Measurements from ENCODE around the gene PMIS2. TPM values are rescaled to one million over a fixed set of nuclear protein-coding genes. Genes with fewer than 3 reads are reported as not detected.
A peak's percentile ranks its signal among the peaks of the same experiment; 100 is the strongest.
"Not testable (repeated sequence)": the region's sequence is repeated elsewhere in the genome, so short reads cannot be mapped to it uniquely, and the experiment has no call there.

The PMIS2 gene
- total RNA-seq, 5 donors from 2014 or later (not counting 1 experiment from before 2014, with no cell fraction given), result not detected

- peaks cover 0 to 16% of the 10 kb centered on the region in 2 experiments for H3K27me3 ChIP-seq (replicated peaks in 1 of 2; ENCODE audit: control insufficient read depth in 2 of 2, extremely low read depth in 1 of 2, insufficient read depth in 2 of 2, low read length in 1 of 2)
- not testable (repeated sequence) for H3K9me3 ChIP-seq; H3K36me3 Mint-ChIP-seq; H3K36me3 ChIP-seq (ENCODE audit: control insufficient read depth in 2 of 2, extremely low read depth in 1 of 2, insufficient read depth in 1 of 2, low read length in 1 of 2); H3K27me3 Mint-ChIP-seq; H3K4me3 ChIP-seq (ENCODE audit: control insufficient read depth in 1 of 2, extremely low read depth in 1 of 2, low read length in 1 of 2); ATAC-seq (replicated peaks in 1 of 4); H3K4me1 ChIP-seq (ENCODE audit: control insufficient read depth in 1 of 2, extremely low read depth in 1 of 2, insufficient read depth in 2 of 2, low read length in 2 of 2); H3K9me3 Mint-ChIP-seq; DNase-seq; H3K4me1 Mint-ChIP-seq; H3K27ac Mint-ChIP-seq; H3K4me3 Mint-ChIP-seq; H3K27ac ChIP-seq (ENCODE audit: low read length)
- CTCF ChIA-PET, result interaction anchor here (0.7 to 1.3 kb wide), 2 partner anchors 13 to 39 kb away, joined by 3 to 4 read pairs; no protein-coding TSS in a partner anchor
- POLR2A ChIA-PET, result interaction anchor here in 1 of 2 donors (0.6 kb wide), 1 partner anchor 67 kb away, joined by 11 read pairs; no protein-coding TSS in a partner anchor
- 20% methylated on average over 1 of the region's 3 CpGs for whole genome bisulfite sequencing (ENCODE audit: insufficient coverage)
Measured at GRCh38 chr19:35595026-35595425, 9.1 kb downstream of the PMIS2 start.

DNA sequence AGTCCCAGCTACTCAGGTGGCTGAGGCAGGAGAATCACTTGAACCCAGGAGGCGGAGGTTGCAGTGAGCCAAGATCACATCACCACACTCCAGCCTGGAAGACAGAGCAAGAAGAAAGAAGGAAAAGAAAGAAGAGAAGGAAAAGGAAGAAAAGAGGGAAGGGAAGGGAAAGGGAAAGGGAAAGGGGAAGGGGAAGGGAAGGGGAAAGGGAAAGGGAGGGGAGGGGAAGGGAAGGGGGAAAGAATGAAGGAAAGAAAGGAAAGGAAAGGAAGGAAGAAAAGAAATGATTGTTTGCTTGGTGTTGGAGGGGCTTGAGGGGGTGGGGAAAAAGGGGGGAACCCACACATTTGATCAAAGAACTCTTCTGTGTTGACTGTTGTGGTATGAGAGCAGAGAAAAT, 10.0 kb downstream of the PMIS2 start:
- Mint-ChIP-seq H3K27ac (no peak overlapping the region), H3K9me3 (no peaks in the 10 kb centered on the region), H3K4me3 (no peak overlapping the region), H3K36me3 (no peaks in the 10 kb centered on the region), H3K4me1 (peaks cover 0 to 2% (median 0%) of the 10 kb centered on the region in 3 donors), H3K27me3 (peaks cover 3 to 6% of the 10 kb centered on the region in 2 donors)
- ATAC-seq (replicated peaks in 1 of 4), result no peak
- DNase-seq, result no peak
- Histone ChIP-seq H3K4me1 (ENCODE audit: control insufficient read depth in 1 of 2, extremely low read depth in 1 of 2, insufficient read depth in 2 of 2, low read length in 2 of 2) (no peaks in the 10 kb centered on the region), H3K4me3 (ENCODE audit: control insufficient read depth in 1 of 2, extremely low read depth in 1 of 2, low read length in 1 of 2) (no peak overlapping the region), H3K9me3 (no peaks in the 10 kb centered on the region), H3K36me3 (ENCODE audit: control insufficient read depth in 2 of 2, extremely low read depth in 1 of 2, insufficient read depth in 1 of 2, low read length in 1 of 2) (no peaks in the 10 kb centered on the region), H3K27ac (ENCODE audit: low read length) (no peak overlapping the region), H3K27me3 (replicated peaks in 1 of 2; ENCODE audit: control insufficient read depth in 2 of 2, extremely low read depth in 1 of 2, insufficient read depth in 2 of 2, low read length in 1 of 2) (peaks cover 0 to 16% of the 10 kb centered on the region in 2 experiments)
- POLR2A ChIA-PET, result no interaction called here
- CTCF ChIA-PET, result no interaction called here
- no CpG with 5 or more reads among the region's 1 CpG for WGBS (ENCODE audit: insufficient coverage)

GRCh38 chr19:35596366-35596999, 10.5 kb downstream of the PMIS2 start:
- H3K27me3 ChIP-seq (replicated peaks in 1 of 2; ENCODE audit: control insufficient read depth in 2 of 2, extremely low read depth in 1 of 2, insufficient read depth in 2 of 2, low read length in 1 of 2), result peaks cover 0 to 16% of the 10 kb centered on the region in 2 experiments
- no peaks in the 10 kb centered on the region for H3K9me3 ChIP-seq
- Mint-ChIP-seq H3K27me3 (peaks cover 5 to 6% of the 10 kb centered on the region in 2 donors), H3K36me3 (no peaks in the 10 kb centered on the region), H3K4me3 (no peak overlapping the region), H3K9me3 (no peaks in the 10 kb centered on the region), H3K27ac (no peak overlapping the region), H3K4me1 (peaks cover 0 to 2% (median 0%) of the 10 kb centered on the region in 3 donors)
- WGBS (ENCODE audit: insufficient coverage), result 33% methylated on average over 1 of the region's 4 CpGs
- POLR2A ChIA-PET, result no interaction called here
- CTCF ChIA-PET, result no interaction called here
- no peaks in the 10 kb centered on the region for H3K36me3 ChIP-seq (ENCODE audit: control insufficient read depth in 2 of 2, extremely low read depth in 1 of 2, insufficient read depth in 1 of 2, low read length in 1 of 2)
- H3K27ac ChIP-seq (ENCODE audit: low read length), result no peak overlapping the region
- DNase-seq (no peak), ATAC-seq (replicated peaks in 1 of 4) (peak in 1 of 4 experiments; percentile 56)
- H3K4me3 ChIP-seq (ENCODE audit: control insufficient read depth in 1 of 2, extremely low read depth in 1 of 2, low read length in 1 of 2), result no peak overlapping the region
- no peaks in the 10 kb centered on the region for H3K4me1 ChIP-seq (ENCODE audit: control insufficient read depth in 1 of 2, extremely low read depth in 1 of 2, insufficient read depth in 2 of 2, low read length in 2 of 2)

- no CpG with 5 or more reads among the region's 3 CpGs for WGBS (ENCODE audit: insufficient coverage)
- H3K27me3 ChIP-seq (replicated peaks in 1 of 2; ENCODE audit: control insufficient read depth in 2 of 2, extremely low read depth in 1 of 2, insufficient read depth in 2 of 2, low read length in 1 of 2), result peaks cover 0 to 1% of the 10 kb centered on the region in 2 experiments
- Mint-ChIP-seq H3K9me3 (no peaks in the 10 kb centered on the region), H3K4me1 (no peaks in the 10 kb centered on the region), H3K36me3 (no peaks in the 10 kb centered on the region), H3K4me3 (no peak overlapping the region), H3K27me3 (peaks cover 0 to 5% of the 10 kb centered on the region in 2 donors), H3K27ac (no peak overlapping the region)
- no peaks in the 10 kb centered on the region for H3K36me3 ChIP-seq (ENCODE audit: control insufficient read depth in 2 of 2, extremely low read depth in 1 of 2, insufficient read depth in 1 of 2, low read length in 1 of 2)
- DNase-seq (no peak), ATAC-seq (replicated peaks in 1 of 4) (no peak)
- CTCF ChIA-PET, result no interaction called here
- H3K9me3 ChIP-seq, result no peaks in the 10 kb centered on the region
- POLR2A ChIA-PET, result no interaction called here
- no peak overlapping the region for H3K4me3 ChIP-seq (ENCODE audit: control insufficient read depth in 1 of 2, extremely low read depth in 1 of 2, low read length in 1 of 2)
- H3K27ac ChIP-seq (ENCODE audit: low read length), result no peak overlapping the region
- H3K4me1 ChIP-seq (ENCODE audit: control insufficient read depth in 1 of 2, extremely low read depth in 1 of 2, insufficient read depth in 2 of 2, low read length in 2 of 2), result no peaks in the 10 kb centered on the region
Measured at GRCh38 chr19:35601971-35602370, 16.0 kb downstream of the PMIS2 start.

GRCh38 chr19:35604436-35604835, 18.5 kb downstream of the PMIS2 start:
- H3K4me3 Mint-ChIP-seq; H3K9me3 Mint-ChIP-seq; H3K27ac ChIP-seq (ENCODE audit: low read length); POLR2A ChIA-PET; CTCF ChIA-PET; H3K27ac Mint-ChIP-seq; H3K27me3 ChIP-seq (replicated peaks in 1 of 2; ENCODE audit: control insufficient read depth in 2 of 2, extremely low read depth in 1 of 2, insufficient read depth in 2 of 2, low read length in 1 of 2); H3K36me3 ChIP-seq (ENCODE audit: control insufficient read depth in 2 of 2, extremely low read depth in 1 of 2, insufficient read depth in 1 of 2, low read length in 1 of 2); H3K4me1 ChIP-seq (ENCODE audit: control insufficient read depth in 1 of 2, extremely low read depth in 1 of 2, insufficient read depth in 2 of 2, low read length in 2 of 2); H3K4me3 ChIP-seq (ENCODE audit: control insufficient read depth in 1 of 2, extremely low read depth in 1 of 2, low read length in 1 of 2); H3K9me3 ChIP-seq; H3K36me3 Mint-ChIP-seq; DNase-seq; H3K27me3 Mint-ChIP-seq; ATAC-seq (replicated peaks in 1 of 4): not testable (repeated sequence)
- peaks cover 9 to 10% (median 9%) of the 10 kb centered on the region in 3 donors for H3K4me1 Mint-ChIP-seq
- 86% methylated on average over 3 of the region's 4 CpGs for WGBS (ENCODE audit: insufficient coverage)

- POLR2A ChIA-PET; H3K27me3 ChIP-seq (replicated peaks in 1 of 2; ENCODE audit: control insufficient read depth in 2 of 2, extremely low read depth in 1 of 2, insufficient read depth in 2 of 2, low read length in 1 of 2); H3K27ac ChIP-seq (ENCODE audit: low read length); ATAC-seq (replicated peaks in 1 of 4); H3K27me3 Mint-ChIP-seq; H3K4me3 Mint-ChIP-seq; H3K36me3 ChIP-seq (ENCODE audit: control insufficient read depth in 2 of 2, extremely low read depth in 1 of 2, insufficient read depth in 1 of 2, low read length in 1 of 2); H3K9me3 Mint-ChIP-seq; H3K36me3 Mint-ChIP-seq; H3K27ac Mint-ChIP-seq; DNase-seq; H3K4me3 ChIP-seq (ENCODE audit: control insufficient read depth in 1 of 2, extremely low read depth in 1 of 2, low read length in 1 of 2); H3K9me3 ChIP-seq: not testable (repeated sequence)
- H3K4me1 Mint-ChIP-seq, result peaks cover 22 to 33% (median 28%) of the 10 kb centered on the region in 3 donors
- CTCF ChIA-PET, result interaction anchor here in 1 of 2 donors (0.6 kb wide), 1 partner anchor 471 kb away, joined by 4 read pairs; no protein-coding TSS in a partner anchor
- WGBS (ENCODE audit: insufficient coverage), result no CpG with 5 or more reads among the region's 8 CpGs
- H3K4me1 ChIP-seq (ENCODE audit: control insufficient read depth in 1 of 2, extremely low read depth in 1 of 2, insufficient read depth in 2 of 2, low read length in 2 of 2), result peaks cover 11 to 24% of the 10 kb centered on the region in 2 experiments
Measured at GRCh38 chr19:35607170-35607569, 21.2 kb downstream of the PMIS2 start.

Data from T-cell (primary cell).